RWPE1 (cell line): ENCODE measurements around the gene MSN.

ENCODE experiments used
- CTCF ChIA-PET: fragments of 350-600 bp; sonication (Branson Sonifier 250); formaldehyde crosslinking; extraction: SDS; loops from one replicate; lab custom pipeline; 2021; lab: Yijun Ruan, JAX
- POLR2A ChIA-PET: fragments of 400-600 bp; formaldehyde crosslinking; extraction: SDS; loops from one replicate; lab custom pipeline; 2020; ENCODE audit warnings: antibody characterized with exemption; ENCODE audit not compliant: low non-redundant PET; lab: Yijun Ruan, JAX
- DNase-seq: peaks from one replicate; pipeline ENCODE4 v3.0.0; 2012; ENCODE audit warnings: low spot score
- H3K27ac ChIP-seq: fragments of 450-650 bp; 2 replicates; pipeline ENCODE4 v1.5.1; 2017
- TF ChIP-seq, protein P1 (sequence below): fragments of 450-650 bp; conservative IDR thresholded peaks from 2 replicates; pipeline ENCODE4 v1.5.1; 2017; ENCODE audit warnings: low read depth, mild to moderate bottlenecking

The MSN gene

GRCh38 chrX:65706041-65706828 lies 38.8 kb downstream of the MSN start:
- ChIA-PET POLR2A (no interaction called here), CTCF (no interaction called here)
- H3K27ac ChIP-seq = peak overlapping the region; percentile 77
- peak; percentile 53 for DNase-seq
- TF ChIP-seq, protein P1, sequence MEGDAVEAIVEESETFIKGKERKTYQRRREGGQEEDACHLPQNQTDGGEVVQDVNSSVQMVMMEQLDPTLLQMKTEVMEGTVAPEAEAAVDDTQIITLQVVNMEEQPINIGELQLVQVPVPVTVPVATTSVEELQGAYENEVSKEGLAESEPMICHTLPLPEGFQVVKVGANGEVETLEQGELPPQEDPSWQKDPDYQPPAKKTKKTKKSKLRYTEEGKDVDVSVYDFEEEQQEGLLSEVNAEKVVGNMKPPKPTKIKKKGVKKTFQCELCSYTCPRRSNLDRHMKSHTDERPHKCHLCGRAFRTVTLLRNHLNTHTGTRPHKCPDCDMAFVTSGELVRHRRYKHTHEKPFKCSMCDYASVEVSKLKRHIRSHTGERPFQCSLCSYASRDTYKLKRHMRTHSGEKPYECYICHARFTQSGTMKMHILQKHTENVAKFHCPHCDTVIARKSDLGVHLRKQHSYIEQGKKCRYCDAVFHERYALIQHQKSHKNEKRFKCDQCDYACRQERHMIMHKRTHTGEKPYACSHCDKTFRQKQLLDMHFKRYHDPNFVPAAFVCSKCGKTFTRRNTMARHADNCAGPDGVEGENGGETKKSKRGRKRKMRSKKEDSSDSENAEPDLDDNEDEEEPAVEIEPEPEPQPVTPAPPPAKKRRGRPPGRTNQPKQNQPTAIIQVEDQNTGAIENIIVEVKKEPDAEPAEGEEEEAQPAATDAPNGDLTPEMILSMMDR = no peak

DNA sequence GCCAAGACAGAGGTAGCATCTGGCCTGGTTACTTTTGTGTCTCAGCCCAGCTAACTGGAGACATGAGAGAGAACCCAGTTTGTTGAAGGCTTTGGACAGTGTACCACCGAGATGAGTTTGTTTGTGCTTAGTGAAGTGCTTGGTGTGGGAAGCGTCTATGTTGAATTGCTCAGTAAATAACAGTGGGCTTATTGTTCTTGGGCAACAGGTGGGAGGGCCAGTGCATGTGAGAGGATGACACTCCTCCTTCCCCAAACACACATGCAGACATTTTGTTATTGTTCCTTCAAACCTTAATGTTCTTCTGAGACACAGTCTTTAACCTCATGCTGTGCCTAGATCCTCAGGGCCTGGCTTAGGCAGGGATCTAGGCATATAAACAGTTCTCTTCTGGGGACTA lies 39.7 kb downstream of the MSN start:
- TF ChIP-seq, protein P1 = no peak
- DNase-seq = no peak
- peak overlapping the region; percentile 77; the same call in 1 of the 2 replicates for H3K27ac ChIP-seq
- CTCF ChIA-PET = no interaction called here
- POLR2A ChIA-PET = no interaction called here

DNA sequence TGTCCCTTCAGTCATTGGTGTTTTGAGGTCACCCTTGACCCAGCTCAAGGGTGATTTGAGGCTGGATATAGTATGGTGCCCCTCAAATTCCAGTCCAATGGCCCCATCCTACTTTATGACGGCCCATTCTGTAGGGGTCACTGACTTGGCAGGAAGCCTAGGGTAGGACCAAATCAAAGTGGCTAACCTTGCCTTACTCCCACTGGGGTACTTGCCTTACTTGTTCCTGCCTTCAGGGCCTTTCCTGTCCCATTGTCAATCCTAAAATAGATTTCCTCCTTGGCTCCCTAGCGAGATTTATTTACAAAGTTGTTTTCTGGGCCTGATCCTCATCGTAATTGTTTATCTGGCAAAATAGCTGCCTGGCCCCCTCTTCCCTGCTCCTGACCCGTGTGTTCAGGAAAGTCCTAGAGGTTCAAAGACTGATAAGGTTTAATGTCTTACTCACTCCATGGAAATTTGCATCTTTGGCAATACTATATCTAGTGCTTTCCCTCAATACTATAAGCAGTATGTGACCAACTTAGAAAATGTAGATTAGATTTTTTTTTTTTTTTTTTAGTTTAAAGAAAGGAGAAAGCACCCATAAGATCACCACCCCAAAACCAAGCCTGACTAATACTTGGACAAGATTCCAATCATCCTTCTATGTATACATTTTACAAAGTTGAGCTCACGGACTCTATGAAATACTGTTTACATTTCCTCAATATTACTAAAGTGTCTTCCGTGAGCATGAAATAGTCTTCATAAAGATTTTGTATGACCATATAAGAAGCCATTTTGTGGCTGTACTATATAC lies 44.8 kb downstream of the MSN start:
- H3K27ac ChIP-seq = no peak overlapping the region
- POLR2A ChIA-PET = no interaction called here
- TF ChIP-seq, protein P1 = no peak
- no peak for DNase-seq
- CTCF ChIA-PET = interaction anchor here (0.6 kb wide), 1 partner anchor 76 kb away, joined by 4 read pairs; no protein-coding TSS in a partner anchor

DNA sequence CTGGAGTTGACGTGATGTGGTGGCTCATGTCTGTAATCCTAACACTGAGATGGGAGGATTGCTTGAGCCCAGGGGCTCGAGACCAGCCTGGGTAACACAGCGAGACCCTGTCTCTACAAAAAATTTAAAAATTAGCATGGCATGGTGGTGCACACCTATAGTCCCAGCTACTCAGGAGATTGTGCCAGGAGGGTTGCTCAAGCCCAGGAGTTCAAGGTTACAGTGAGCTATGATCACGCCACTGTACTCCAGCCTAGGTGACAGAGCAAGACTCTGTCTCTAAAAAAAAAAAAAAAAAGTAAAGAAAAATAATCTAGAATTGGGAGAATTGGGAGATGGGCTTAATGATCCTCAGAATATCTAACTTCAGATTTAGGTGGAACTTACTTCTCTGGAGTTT lies 51.1 kb downstream of the MSN start:
- DNase-seq = no peak
- POLR2A ChIA-PET = no interaction called here
- no peak overlapping the region for H3K27ac ChIP-seq
- CTCF ChIA-PET = interaction anchor here (0.7 kb wide), 1 partner anchor 52 kb away, joined by 5 read pairs; no protein-coding TSS in a partner anchor
- TF ChIP-seq, protein P1 = no peak

GRCh38 chrX:65720381-65720964 lies 53.0 kb downstream of the MSN start:
- H3K27ac ChIP-seq = no peak overlapping the region

More at GRCh38 chrX:65720381-65720964, 53.0 kb downstream of the MSN start:
- DNase-seq = no peak
- POLR2A ChIA-PET = no interaction called here
- CTCF ChIA-PET = interaction anchor here (0.6 kb wide), 1 partner anchor 10 kb away, joined by 5 read pairs; no protein-coding TSS in a partner anchor
- TF ChIP-seq, protein P1 = no peak
